Stimulated activated naive CD8-positive, alpha-beta T cell treated with anti-CD3 and anti-CD28 coated beads, Interleukin-15, amount 100 ng/mL, for 72 hours (primary cell): ENCODE results near the gene VIM.

ENCODE experiments used
- ATAC-seq: fragments of 150-1000 bp; cut with Tn5 transposase; 2 replicates; pipeline ENCODE4 v1.10.0; 2021; ENCODE audit warnings: mild to moderate bottlenecking, moderate library complexity
- DNase-seq, 2 donors: peaks; one replicate each; pipeline ENCODE4 v3.0.0; 2021 to 2022
- H3K27ac Mint-ChIP-seq, 2 donors: one replicate each; pipeline ENCODE4 v1.8.0; 2022; ENCODE audit warnings: mild to moderate bottlenecking in 2 of 2, mixed read lengths in 2 of 2, moderate library complexity in 2 of 2
- H3K27me3 Mint-ChIP-seq: one replicate; pipeline ENCODE4 v1.8.0; 2022; ENCODE audit warnings: mixed read lengths
- H3K4me1 Mint-ChIP-seq: one replicate; pipeline ENCODE4 v1.8.0; 2022; ENCODE audit warnings: mild to moderate bottlenecking, mixed read lengths
- H3K4me3 Mint-ChIP-seq, 2 donors: one replicate each; pipeline ENCODE4 v1.8.0; 2022; ENCODE audit warnings: mild to moderate bottlenecking in 2 of 2, mixed read lengths in 2 of 2, moderate library complexity in 1 of 2
- H3K9me3 Mint-ChIP-seq, 2 donors: one replicate each; pipeline ENCODE4 v1.8.0; 2022; ENCODE audit warnings: mixed read lengths in 2 of 2

VIM gene

DNA sequence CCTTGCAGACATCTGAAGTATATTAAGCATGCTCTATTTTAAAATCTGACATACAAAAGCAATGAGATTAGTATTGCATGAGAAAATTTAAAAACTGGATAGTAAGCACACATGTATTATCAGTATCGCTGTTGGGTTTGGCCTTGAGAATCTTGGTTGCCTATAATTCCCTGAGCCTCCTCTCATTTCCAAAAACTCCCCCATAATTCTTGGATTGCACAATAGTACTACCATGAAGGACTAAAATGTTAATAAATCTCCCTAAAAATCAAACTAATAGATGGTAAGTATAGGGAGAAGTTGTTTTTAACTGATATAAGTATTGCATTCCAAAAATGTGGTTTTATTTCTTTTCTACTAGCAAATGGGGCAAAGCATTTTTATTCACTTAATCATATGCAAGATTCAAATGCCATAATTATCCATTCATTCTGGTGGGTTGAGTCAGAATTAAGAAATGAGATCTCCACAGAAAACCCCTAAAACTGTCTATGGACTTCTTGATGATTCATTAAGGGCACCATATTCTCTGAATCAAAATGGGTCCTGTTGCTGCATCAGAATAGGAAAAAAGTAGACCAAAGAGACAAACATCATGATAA, 10.3 kb upstream of the VIM start:
- H3K4me1 Mint-ChIP-seq, result peaks cover 51% of the 10 kb centered on the region
- H3K4me3 Mint-ChIP-seq, result peak overlapping the region; percentile 35 to 53
- DNase-seq, result no peak
- H3K9me3 Mint-ChIP-seq, result no peaks in the 10 kb centered on the region
- peak; percentile 25 for ATAC-seq
- H3K27me3 Mint-ChIP-seq, result no peaks in the 10 kb centered on the region
- peak overlapping the region; percentile 96 to 100 for H3K27ac Mint-ChIP-seq

DNA sequence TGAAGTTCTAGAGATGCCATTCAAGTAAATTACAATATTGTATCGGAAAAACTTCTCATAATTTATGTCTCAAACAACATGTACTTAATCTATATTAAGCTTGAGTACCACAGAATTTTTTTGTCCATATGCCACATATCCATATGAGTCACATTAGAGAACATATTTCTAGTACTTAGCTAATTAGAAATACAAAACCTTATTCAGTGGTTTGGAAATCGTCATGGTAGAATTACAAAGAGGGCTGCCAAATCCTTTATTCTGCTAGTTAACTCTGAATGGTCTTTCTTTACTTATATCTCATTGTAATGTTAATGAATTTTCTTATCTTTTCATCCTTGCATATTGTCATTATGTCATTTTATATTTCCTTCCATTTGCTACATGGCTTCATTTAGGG, 9.0 kb upstream of the VIM start:
- no peak overlapping the region for H3K27ac Mint-ChIP-seq
- H3K27me3 Mint-ChIP-seq, result no peaks in the 10 kb centered on the region
- DNase-seq (no peak), ATAC-seq (no peak)
- no peak overlapping the region for H3K4me3 Mint-ChIP-seq
- H3K9me3 Mint-ChIP-seq, result no peaks in the 10 kb centered on the region
- peaks cover 48% of the 10 kb centered on the region for H3K4me1 Mint-ChIP-seq

DNA sequence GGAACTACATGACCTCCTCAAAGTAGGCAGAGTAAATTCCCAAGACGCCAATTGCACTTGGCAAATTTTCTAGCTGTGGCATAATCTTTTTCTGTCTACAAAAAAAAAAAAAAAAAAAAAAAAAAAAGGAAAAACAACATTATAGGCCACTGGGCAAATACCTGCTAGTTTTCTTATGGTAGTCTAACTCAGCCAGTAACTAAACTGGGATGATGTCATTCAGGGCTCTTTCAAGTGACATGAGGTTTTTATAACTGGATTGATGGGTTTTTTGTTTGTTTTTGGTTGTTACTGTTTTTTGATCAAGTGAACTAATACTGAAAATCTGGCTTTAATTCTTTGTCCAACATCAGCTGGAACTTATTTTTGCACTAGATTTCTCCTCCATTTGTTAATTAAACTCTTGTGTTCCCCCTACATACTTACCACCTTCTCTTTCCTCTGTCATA, 7.4 kb upstream of the VIM start:
- no peak overlapping the region for H3K27ac Mint-ChIP-seq
- no peak for ATAC-seq
- peaks cover 38% of the 10 kb centered on the region for H3K4me1 Mint-ChIP-seq

DNA sequence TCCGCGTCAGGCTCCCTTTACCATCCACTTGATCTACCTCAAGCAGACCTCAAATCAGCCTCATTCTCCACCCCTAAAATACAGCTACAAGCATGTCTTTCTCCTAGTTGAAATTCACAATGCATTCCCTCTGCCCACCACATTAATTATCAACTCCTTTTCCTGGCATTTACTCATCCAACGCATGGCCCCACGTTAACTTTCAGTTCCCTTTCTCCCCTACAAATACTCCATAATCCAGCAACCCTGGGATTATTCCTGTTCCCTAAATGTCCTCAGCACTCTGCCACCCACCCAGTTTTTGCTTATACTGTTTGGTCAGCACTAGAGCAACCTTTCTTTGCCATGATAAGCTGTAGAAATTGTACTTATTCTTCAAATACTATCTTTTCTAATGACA, 5.7 kb upstream of the VIM start:
- H3K4me1 Mint-ChIP-seq, result peaks cover 38% of the 10 kb centered on the region
- ATAC-seq (no peak), DNase-seq (no peak)
- no peak overlapping the region for H3K27ac Mint-ChIP-seq
- H3K9me3 Mint-ChIP-seq, result no peaks in the 10 kb centered on the region
- no peaks in the 10 kb centered on the region for H3K27me3 Mint-ChIP-seq
- H3K4me3 Mint-ChIP-seq, result no peak overlapping the region

More for the DNA sequence above, 7.4 kb upstream of the VIM start:
- no peak for DNase-seq
- H3K27me3 Mint-ChIP-seq, result no peaks in the 10 kb centered on the region
- H3K4me3 Mint-ChIP-seq, result no peak overlapping the region
- no peaks in the 10 kb centered on the region for H3K9me3 Mint-ChIP-seq

DNA sequence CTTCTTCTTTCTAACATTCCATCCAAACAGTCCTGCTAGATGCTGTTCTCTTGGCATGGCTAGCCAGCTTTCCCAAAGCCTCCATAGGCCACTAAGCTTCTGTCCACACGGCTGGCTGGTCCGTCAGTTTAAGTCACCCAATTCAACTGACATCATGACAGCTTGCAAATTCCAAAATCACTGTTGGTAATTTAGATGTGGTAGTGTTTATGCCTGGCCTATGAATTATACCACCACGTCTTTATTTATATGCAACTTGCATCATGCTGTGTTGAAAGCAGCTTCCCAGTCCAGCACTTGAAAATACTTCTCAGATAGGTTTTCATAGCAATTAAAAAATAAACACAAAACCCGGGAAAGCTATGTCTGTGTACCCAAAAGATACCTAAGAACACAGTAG, 2.2 kb upstream of the VIM start:
- Mint-ChIP-seq H3K27me3 (no peaks in the 10 kb centered on the region), H3K9me3 (no peaks in the 10 kb centered on the region), H3K4me3 (no peak overlapping the region), H3K27ac (no peak overlapping the region), H3K4me1 (peaks cover 34% of the 10 kb centered on the region)
- no peak for DNase-seq
- ATAC-seq, result no peak

DNA sequence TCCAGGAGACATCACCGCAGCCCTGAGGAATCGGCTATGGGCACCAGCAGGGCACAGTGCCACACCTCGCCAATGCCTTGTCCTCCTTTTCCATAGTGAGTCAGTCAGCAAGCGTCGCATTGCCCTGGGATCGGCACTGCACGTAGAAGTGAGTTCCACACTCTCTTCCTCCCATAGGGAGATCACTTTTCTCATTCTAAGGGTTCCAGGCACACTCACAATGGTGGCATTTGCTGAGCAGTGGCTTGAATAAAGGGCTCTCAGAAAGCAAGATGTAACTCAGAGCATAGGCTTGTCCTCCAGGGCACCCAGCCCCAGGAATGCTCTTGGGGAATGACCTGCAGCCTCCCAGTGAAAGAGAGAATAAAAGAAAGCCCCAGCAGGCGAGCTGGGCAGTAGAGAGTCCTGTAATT, 1.1 kb upstream of the VIM start:
- DNase-seq (no peak), ATAC-seq (no peak)
- Mint-ChIP-seq H3K27me3 (no peaks in the 10 kb centered on the region), H3K4me3 (peak overlapping the region; percentile 93 to 94), H3K27ac (peak overlapping the region in 1 of 2 donors; percentile 55), H3K9me3 (no peaks in the 10 kb centered on the region), H3K4me1 (peaks cover 40% of the 10 kb centered on the region)

DNA sequence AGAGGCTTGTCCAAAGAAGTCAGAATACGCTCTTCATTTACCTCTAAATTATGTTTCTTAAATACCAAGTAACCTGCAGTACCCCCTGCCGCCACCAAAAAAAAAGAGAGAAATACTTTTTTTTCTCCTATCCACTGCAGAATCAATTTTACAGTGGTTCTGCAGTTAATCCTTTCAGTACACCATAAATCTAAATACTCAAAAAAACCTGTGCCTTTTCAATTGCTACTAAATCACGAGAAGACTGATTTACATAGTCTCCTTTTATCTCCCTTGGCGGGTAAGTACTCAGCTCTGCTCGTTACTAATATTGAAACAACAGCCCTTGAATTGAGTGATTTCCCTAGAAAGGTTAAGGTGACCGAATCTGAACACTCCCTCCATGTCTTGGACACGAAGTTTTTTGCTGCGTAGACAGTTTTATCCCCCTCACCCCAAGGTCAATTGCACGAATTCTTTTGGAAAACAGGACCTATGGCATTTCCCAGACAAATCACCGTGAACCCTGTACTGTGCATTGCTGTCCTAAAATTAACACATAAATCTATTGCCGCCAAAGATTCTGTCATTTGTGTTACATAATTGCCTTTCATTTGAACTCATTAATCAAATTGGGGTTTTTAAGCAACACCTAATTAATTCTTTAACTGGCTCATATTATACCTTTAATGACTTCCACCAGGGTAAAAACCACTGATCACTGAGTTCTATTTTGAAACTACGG, 512 bp upstream of the VIM start:
- Mint-ChIP-seq H3K9me3 (no peaks in the 10 kb centered on the region), H3K4me3 (peak overlapping the region; percentile 93 to 94), H3K27ac (peak overlapping the region; percentile 95 to 99), H3K4me1 (peaks cover 40% of the 10 kb centered on the region), H3K27me3 (no peaks in the 10 kb centered on the region)
- peak; percentile 52 to 54 for DNase-seq
- peak; percentile 39 for ATAC-seq

DNA sequence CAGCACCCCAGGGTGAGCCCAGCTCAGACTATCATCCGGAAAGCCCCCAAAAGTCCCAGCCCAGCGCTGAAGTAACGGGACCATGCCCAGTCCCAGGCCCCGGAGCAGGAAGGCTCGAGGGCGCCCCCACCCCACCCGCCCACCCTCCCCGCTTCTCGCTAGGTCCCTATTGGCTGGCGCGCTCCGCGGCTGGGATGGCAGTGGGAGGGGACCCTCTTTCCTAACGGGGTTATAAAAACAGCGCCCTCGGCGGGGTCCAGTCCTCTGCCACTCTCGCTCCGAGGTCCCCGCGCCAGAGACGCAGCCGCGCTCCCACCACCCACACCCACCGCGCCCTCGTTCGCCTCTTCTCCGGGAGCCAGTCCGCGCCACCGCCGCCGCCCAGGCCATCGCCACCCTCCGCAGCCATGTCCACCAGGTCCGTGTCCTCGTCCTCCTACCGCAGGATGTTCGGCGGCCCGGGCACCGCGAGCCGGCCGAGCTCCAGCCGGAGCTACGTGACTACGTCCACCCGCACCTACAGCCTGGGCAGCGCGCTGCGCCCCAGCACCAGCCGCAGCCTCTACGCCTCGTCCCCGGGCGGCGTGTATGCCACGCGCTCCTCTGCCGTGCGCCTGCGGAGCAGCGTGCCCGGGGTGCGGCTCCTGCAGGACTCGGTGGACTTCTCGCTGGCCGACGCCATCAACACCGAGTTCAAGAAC, 1.1 kb downstream of the VIM start:
- no peaks in the 10 kb centered on the region for H3K9me3 Mint-ChIP-seq

DNA sequence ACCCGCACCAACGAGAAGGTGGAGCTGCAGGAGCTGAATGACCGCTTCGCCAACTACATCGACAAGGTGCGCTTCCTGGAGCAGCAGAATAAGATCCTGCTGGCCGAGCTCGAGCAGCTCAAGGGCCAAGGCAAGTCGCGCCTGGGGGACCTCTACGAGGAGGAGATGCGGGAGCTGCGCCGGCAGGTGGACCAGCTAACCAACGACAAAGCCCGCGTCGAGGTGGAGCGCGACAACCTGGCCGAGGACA, 1.6 kb downstream of the VIM start:
- no peaks in the 10 kb centered on the region for H3K27me3 Mint-ChIP-seq
- H3K4me3 Mint-ChIP-seq, result peak overlapping the region; percentile 93 to 94
- no peak for DNase-seq
- no peak for ATAC-seq
- peak overlapping the region; percentile 95 to 99 for H3K27ac Mint-ChIP-seq
- no peaks in the 10 kb centered on the region for H3K9me3 Mint-ChIP-seq
- H3K4me1 Mint-ChIP-seq, result peaks cover 48% of the 10 kb centered on the region

More for the DNA sequence above, 1.1 kb downstream of the VIM start:
- H3K27ac Mint-ChIP-seq, result peak overlapping the region; percentile 95 to 99
- H3K4me3 Mint-ChIP-seq, result peak overlapping the region; percentile 93 to 94
- peak; percentile 34 for ATAC-seq
- H3K27me3 Mint-ChIP-seq, result no peaks in the 10 kb centered on the region
- H3K4me1 Mint-ChIP-seq, result peaks cover 43% of the 10 kb centered on the region
- DNase-seq, result peak; percentile 75 to 81

DNA sequence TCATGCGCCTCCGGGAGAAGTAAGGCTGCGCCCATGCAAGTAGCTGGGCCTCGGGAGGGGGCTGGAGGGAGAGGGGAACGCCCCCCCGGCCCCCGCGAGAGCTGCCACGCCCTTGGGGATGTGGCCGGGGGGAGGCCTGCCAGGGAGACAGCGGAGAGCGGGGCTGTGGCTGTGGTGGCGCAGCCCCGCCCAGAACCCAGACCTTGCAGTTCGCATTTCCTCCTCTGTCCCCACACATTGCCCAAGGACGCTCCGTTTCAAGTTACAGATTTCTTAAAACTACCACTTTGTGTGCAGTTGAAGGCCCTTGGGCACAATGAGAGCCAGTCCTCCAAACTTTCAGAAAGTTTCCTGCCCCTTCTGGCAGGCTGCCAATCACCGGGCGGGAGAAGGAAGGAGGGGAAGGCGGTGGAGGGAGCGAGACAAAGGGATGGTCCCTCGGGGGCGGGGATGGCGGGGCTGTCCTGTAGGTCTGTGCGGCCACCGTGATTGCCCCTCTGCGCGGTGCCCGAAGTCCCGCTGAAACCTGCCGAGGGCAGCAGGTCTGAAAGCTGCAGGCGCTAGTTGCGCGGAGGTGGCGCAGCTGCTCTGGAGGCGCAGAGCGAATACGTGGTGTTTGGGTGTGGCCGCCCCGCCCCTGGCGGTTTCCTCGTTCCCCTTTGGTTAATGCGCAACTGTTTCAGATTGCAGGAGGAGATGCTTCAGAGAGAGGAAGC, 2.1 kb downstream of the VIM start:
- ATAC-seq (peak; percentile 71), DNase-seq (peak; percentile 88 to 92)
- peaks cover 53% of the 10 kb centered on the region for H3K4me1 Mint-ChIP-seq
- peak overlapping the region; percentile 99 for H3K27ac Mint-ChIP-seq
- no peaks in the 10 kb centered on the region for H3K27me3 Mint-ChIP-seq
- peak overlapping the region; percentile 93 to 94 for H3K4me3 Mint-ChIP-seq
- H3K9me3 Mint-ChIP-seq, result no peaks in the 10 kb centered on the region

DNA sequence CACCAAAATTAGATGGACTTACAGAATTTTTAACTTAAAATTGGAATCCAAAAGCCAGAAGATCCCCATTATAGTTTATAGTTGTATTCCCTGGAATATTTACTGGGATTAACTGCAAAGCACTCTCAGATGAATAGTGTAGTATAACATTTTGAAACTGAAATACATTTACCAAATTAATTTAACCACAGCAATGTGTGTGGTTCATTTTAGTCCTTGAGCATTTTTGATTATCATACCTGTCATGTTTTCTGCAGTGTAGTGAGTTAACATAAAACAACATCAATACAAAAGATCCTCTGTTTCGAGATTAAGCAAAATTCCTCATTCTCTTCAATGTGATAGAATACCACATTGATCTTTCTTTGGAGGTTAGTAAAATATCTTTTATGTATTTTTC, 3.7 kb downstream of the VIM start:
- H3K4me3 Mint-ChIP-seq, result peak overlapping the region; percentile 93 to 94
- no peaks in the 10 kb centered on the region for H3K27me3 Mint-ChIP-seq
- no peaks in the 10 kb centered on the region for H3K9me3 Mint-ChIP-seq
- DNase-seq, result no peak
- no peak overlapping the region for H3K27ac Mint-ChIP-seq
- ATAC-seq, result no peak
- H3K4me1 Mint-ChIP-seq, result peaks cover 54% of the 10 kb centered on the region

DNA sequence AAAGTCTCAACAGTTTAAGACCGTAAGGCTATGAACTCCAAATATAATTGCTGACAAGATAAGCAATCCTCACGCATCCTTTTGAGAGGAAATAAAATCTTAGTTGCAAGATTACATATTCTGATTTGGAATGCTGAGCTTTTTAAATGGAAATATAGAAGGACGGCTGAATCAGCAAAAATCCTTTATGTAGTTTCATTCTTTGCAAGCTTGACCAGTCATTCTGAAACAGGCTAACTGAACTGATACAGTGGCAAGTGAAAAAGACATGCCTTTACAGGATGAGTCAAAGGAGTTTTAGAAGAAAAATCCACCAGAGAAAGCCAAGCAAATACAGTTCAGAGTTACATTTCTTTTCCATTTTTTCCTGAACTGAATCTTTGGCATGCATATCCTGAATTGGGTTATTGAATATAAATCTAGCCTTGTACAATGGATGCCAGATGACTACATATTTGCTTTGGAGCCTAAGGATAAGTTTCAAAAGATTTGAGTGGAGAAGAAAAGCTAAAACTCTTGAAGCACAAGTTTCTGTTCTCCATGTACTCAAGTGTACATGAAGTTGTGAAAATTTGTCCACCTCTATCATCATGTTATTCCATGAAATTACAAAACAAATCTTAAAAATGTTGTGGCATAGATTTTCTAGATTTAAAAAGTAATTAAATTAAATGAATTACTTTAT, 4.4 kb downstream of the VIM start:
- no peaks in the 10 kb centered on the region for H3K27me3 Mint-ChIP-seq
- peak overlapping the region; percentile 26 to 93 for H3K4me3 Mint-ChIP-seq
- H3K27ac Mint-ChIP-seq, result no peak overlapping the region
- H3K9me3 Mint-ChIP-seq, result no peaks in the 10 kb centered on the region
- DNase-seq (no peak), ATAC-seq (no peak)
- H3K4me1 Mint-ChIP-seq, result peaks cover 47% of the 10 kb centered on the region

DNA sequence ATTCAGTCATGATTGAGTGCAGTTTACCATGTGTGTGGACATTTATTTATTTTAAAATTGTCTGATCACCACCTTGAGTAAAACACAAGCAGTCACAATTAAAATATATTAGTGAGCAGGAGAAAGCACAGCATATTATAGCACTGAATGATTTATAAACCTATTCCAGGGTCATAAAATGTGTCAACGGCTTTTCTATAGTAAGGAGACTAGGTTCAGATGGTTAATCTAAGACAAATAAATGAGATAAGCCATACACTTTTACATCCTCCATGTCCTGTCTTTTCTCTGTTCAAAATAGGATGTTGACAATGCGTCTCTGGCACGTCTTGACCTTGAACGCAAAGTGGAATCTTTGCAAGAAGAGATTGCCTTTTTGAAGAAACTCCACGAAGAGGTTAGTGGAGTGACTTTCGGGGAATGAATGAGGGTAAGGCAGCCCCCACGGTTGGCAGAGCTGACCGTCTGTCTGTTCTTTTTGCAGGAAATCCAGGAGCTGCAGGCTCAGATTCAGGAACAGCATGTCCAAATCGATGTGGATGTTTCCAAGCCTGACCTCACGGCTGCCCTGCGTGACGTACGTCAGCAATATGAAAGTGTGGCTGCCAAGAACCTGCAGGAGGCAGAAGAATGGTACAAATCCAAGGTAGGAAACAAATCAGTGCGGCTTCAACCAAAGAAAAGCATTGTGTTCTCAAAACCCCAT, 5.4 kb downstream of the VIM start:
- no peak overlapping the region for H3K27ac Mint-ChIP-seq
- ATAC-seq, result no peak

DNA sequence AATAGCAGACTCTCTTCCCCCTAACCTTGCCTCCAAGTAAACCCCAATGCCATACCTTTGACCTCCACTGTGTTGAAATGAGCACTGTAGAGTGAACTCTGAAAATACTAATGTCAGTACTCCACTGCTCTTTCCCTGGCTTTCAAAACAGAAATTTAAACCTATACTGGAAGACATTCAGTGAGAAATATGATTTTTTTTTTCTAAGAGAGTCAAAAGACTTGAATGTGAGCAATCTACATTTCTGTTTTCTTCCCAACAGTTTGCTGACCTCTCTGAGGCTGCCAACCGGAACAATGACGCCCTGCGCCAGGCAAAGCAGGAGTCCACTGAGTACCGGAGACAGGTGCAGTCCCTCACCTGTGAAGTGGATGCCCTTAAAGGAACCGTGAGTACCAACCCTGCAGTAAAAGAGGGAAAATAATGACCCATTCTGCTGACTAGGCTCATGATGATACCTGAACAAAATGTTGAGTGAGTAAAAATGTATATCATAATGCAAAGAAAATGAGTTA, 6.4 kb downstream of the VIM start:
- DNase-seq, result no peak
- ATAC-seq, result no peak
- H3K27ac Mint-ChIP-seq, result peak overlapping the region in 1 of 2 donors; percentile 8
- no peaks in the 10 kb centered on the region for H3K27me3 Mint-ChIP-seq
- H3K4me1 Mint-ChIP-seq, result peaks cover 42% of the 10 kb centered on the region
- H3K4me3 Mint-ChIP-seq, result no peak overlapping the region
- no peaks in the 10 kb centered on the region for H3K9me3 Mint-ChIP-seq

More for the DNA sequence above, 5.4 kb downstream of the VIM start:
- Mint-ChIP-seq H3K4me3 (peak overlapping the region in 1 of 2 donors; percentile 15), H3K27me3 (no peaks in the 10 kb centered on the region), H3K9me3 (no peaks in the 10 kb centered on the region), H3K4me1 (peaks cover 42% of the 10 kb centered on the region)
- no peak for DNase-seq

DNA sequence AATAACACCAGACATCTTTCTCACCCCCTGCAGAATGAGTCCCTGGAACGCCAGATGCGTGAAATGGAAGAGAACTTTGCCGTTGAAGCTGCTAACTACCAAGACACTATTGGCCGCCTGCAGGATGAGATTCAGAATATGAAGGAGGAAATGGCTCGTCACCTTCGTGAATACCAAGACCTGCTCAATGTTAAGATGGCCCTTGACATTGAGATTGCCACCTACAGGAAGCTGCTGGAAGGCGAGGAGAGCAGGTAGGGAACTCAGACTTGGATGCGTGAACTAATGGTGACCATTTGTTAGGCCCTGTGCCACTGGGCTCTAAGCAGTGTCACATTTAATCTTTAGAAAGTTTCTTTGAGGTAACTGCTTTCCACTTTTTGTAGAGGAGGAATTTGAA, 7.1 kb downstream of the VIM start:
- no peak overlapping the region for H3K27ac Mint-ChIP-seq
- no peak overlapping the region for H3K4me3 Mint-ChIP-seq
- DNase-seq (no peak), ATAC-seq (no peak)
- peaks cover 42% of the 10 kb centered on the region for H3K4me1 Mint-ChIP-seq
- H3K27me3 Mint-ChIP-seq, result no peaks in the 10 kb centered on the region
- no peaks in the 10 kb centered on the region for H3K9me3 Mint-ChIP-seq
